ELR (cell line): ENCODE results near the gene TGFBR3.

ENCODE experiments used
- DNase-seq: peaks from one replicate; pipeline ENCODE4 v3.0.0-alpha.2; 2015; ENCODE audit warnings: low read depth

TGFBR3 gene

DNA sequence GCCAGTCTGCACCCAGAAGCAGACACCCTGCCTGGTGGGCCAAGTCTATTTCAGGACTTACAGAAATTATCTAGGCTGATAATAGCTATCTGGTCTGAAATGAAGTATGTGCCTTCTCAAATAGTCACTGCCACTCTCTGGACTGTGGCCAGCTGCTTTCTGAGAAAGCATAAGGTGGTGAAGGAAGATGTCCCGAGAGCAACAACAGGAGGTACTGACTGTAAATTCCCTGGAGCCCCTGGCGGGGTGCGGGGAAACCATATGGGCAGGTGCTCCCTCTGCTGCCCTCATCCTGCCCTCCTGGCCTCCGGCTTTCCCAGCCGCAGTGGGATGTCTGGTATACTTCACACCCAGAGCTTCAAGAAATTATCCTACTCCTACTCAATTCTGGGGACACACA, 86.8 kb downstream of the TGFBR3 start:
- no peak for DNase-seq

- DNase-seq, result no peak
These were observed 87.2 kb downstream of the TGFBR3 start for GRCh38 chr1:91798740-91799139.

DNA sequence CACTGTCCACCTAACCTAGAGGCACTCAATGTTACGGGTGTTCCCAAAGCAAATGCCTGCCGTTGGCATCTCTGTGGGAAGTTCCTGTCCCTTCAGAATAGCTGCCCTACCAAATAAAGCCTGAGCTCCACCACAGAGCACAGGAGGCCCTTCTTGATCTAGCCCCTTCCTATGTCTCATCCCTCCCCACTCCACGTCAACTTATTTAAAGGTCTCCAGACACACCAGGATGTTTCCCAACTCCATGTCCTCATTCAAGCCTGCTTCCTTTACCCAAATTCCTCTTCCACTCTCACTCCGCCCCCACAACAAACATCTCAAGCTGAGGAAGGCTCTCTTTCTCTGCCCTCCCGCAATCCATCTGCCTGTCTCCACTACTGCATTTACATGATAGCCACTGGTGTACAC, 87.7 kb downstream of the TGFBR3 start:
- DNase-seq, result no peak

DNA sequence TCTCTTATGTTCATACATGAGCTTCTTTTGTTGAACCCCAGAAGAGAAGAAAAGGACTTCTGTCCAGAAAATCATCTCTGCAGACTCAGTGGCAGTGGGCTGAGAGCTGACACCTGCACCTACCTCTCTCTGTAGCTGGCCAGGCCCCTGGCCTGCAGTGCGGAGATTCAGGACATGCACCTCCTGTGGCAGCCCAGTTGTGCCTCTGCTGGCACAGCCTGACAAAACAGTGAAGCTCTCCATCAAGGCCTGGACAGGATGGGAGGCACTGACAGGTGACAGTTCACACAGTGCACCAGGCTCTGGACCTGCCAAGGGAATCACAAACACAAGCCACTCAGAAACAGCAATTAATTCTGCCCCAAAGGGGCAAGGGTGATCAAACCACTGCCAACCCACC, 88.8 kb downstream of the TGFBR3 start:
- DNase-seq, result no peak

DNA sequence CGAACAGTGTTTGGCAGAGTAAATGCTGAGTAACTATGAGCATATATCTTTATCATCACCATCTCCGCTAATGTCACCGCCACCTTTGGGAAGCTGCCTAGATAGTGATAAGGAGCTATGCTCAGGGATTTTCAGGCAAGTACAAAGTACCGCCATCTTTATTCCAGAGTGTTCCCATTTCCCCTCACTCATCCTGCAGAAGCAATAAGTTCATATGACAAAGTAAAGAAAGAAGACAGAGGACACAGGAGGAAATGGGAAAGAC, 89.6 kb downstream of the TGFBR3 start:
- DNase-seq, result no peak

DNA sequence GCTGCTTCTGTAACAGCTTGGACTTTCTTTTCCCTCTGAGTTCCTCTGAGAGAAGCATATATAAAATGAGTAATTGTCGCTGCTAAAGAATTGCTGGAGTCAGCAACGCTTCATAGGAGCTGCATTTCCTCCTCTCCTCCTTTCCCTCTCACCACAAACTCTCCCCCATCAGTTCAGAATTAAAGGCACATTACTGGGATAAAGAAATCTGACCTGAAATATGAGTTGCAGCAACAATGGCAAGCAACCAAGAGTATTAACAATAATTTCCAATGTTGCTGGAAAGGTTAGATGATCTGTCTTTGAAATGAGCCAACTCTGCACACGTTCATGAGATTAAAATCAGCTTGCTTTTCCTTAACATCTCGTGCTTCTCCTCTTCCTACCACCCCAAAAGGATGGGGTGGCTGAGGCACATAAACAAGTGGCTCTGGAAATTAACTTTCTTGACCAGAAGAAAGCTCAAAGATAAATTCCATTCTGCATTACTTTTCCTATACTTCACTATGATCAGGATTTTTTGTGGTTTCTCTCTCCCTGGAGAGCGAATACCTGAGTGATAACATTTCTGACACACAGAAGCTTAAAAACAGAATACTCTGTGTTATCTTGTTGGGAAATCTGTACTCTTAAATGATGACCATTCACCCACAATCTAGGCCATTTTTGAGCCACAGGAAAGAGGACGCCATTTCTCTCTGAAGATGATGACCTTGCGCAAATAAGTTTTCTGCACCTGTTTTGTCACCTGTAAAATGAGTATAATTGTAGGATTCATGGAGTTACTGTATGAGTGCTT, 90.2 kb downstream of the TGFBR3 start:
- peak; percentile 79 for DNase-seq

- DNase-seq, result no peak
These were observed 92.1 kb downstream of the TGFBR3 start for GRCh38 chr1:91793877-91794276.

GRCh38 chr1:91793189-91793588, 92.8 kb downstream of the TGFBR3 start:
- DNase-seq, result no peak

DNA sequence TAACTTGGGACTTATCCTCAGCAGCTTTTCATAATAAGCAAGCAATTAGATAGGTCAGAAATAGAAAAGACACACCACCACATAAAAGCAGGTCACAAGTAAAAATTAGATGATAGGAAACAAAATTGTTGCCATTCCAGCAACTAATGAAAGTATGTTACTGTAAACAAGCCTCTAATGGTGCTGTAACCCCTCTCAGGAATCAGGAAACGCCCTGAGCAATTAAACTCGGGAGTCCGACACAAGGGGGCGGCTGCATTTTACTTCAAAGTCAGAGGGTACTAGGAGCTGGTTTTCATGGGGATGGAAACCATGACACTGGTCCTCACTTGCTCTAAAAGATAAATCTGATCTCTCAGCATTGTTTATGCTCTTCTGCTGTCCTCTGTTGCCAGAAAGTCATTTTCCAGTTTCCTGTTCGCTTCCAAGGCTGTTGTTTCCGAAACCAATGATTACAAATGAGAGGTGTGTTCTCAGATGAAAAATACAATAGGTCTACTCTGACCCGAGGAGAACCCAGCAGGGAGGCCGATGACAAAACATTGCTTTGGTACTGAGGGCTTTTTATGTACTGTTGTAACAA, 93.4 kb downstream of the TGFBR3 start:
- DNase-seq, result no peak

DNA sequence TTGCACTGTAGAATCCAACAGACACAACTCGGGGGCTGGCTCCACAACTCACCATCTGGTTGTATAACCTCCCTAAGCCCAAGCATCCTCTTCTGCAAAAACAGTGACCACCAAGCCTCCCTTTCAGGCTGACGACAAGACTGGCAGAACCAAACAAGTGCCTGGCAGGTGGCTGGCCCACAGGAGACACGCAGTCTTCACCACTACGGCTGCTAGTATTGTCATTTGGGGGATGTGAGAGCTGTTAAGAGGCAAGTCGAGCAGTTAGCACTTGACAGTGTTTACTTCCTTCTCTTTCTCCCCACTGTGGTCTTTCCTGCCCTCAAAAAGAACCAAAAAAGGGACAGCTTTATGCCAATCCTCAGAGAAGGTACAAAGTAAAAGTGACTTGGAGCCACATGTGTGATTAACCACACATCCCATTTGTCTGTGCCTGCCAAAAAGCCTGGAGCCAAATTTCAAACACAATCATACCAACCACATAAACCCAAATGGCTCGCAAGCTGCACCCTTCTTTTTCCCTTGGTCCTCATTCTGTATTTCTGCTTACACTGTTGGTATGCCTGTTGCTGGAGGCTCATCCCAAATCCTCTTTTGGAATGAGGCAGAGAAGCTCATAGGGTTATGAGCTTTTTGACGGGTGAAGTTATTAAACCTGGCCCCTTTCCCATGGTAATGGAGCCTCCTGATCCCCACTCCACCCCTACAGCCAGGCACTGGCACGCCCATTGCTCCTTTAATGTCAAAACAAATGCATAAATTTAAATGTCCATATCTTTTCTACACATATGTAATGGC, 94.1 kb downstream of the TGFBR3 start:
- no peak for DNase-seq

DNA sequence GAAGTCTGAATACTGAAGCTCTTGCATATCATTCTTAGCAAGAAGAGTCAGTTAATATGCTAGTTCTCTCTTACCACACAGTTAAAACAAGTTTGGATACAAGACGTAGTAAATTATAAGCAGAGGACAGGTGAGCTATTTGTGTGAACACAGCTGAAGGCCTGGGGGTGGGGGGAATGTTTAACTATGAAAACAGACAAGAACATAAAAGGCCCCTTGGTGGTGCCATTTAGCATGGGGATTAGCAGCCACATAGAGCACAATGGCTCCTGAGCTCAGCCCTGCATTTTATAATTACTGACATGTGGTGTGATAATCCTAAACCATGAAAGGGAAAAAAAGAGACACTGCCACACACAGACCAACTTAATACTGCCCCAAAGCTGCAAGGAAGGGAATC, 94.8 kb downstream of the TGFBR3 start:
- no peak for DNase-seq

DNA sequence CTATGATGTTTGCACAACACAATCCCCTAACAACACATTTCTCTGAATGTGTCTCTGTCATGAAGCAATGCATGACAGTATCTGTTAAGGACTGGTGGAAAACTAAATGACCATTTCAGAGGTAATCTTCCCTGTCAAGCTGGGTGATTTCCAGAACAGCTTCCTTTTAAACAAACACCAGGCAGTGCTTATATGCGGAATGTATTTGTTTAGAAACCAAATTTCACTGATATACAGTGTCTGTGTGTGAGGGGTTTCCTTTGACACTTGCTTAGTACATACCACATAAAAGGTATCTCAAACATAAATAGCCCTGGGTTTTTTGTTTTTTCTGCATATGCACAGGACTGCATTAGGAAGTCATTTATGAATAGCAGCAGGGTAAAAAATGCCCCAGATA, 95.6 kb downstream of the TGFBR3 start:
- DNase-seq, result no peak

DNA sequence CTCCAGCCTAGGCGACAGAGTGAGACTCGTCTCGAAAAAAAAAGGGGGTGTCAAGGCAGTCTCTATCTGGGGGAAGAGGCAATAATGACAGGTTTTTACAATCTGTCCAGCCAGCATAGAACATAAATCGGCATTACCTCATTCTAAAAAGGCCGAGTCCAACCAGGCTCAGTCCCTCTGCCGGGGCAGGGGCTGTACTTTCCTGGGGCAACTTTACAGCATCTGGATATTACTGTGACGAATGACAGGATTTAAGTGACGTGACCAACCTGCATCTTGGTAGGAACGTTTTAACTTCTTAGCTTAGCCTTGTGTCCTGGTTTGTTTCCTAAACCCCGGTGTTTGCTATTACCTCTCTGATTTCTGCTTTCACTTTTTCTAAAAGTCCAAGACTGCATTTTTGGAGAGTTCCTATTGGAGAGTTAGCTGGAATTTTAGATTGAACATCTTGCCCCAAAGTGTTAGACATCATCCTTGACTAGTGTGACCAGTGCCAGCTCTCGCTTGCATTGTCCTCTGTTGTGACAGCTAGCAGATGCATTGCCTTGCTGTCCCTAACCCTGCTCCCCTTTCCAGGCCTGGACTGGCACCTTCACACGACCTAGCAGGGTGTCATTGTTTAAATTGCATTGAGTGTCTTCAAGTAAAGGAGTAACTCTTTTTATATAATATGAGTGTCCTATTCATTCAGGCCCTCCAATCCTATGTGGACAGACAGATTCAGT, 96.5 kb downstream of the TGFBR3 start:
- no peak for DNase-seq

- no peak for DNase-seq
These were observed 98.0 kb downstream of the TGFBR3 start for GRCh38 chr1:91787919-91788318.

GRCh38 chr1:91784616-91785015, 101.3 kb downstream of the TGFBR3 start:
- DNase-seq, result no peak

DNA sequence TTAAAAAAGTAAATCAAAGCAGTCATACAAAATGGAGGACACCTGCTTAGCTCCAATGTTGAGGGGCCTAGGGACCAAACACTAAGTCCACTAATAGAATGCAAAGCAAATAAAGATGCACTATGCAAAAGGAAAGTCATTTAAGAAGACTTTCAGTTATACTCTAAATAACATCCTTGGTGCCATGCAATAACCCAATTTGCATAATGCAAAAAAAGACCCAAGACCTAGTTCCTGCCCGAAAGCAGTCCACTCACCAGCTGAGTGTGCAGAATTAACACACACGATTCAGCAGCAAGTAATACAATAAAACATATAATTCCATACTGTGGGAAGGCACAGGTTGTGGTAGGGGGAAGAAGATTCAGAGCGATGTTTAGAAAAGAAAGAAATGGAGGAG, 101.8 kb downstream of the TGFBR3 start:
- DNase-seq, result no peak

- DNase-seq, result peak; percentile 36
These were observed 102.4 kb downstream of the TGFBR3 start for GRCh38 chr1:91783423-91784170.

DNA sequence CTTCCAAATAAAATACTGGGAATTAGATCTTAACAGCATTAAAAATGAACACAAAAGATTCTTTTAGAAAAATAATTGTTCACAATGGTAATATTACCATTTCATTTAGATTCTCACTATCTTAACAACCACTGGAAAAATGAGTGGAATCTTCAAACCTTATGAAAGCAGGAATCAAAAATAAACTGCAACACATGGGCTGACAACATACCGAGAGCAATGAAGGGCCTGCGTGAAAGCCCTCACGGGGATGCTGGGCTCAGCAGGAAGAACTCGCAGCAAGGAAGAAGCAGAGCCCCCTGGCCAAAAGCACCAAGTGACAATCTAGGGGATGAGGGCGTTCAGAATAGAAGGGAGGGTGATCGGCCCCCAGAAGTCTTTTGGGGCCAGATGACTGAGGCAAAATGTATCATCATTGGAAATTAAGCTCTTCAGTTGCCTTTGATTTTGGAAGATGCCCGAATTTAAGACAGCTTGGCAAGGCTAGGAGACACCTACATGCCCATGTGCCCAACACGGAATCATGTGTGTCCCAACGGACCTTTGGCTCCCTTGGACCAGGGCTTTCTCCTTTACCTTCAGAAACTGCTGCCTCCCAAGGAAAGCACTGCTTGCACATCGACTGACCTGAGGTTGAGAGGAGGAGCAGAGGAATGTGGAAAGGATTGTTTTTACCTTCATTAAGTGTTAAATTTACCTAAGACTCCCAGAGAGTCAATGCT, 103.9 kb downstream of the TGFBR3 start:
- no peak for DNase-seq

DNA sequence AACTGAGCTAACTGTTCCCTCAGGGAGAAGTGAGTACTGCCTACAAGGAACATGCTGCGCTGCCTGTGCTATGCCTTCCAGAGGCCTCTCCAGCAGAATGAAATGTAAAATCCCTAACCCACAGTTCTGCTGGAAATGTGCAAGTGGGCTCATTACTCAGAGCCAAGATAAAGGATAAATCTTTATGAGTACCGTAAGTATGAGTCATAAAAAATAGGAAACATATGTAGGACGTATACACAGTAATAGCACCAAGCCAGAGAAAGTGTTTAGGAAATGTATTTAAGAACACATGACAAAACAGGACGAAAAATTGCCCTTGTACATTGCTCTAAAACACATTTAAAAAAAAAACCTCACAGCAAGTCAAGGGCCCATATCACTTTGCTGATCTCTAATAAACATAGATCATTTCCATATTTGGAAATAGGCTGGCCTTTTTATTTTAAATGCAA, 104.6 kb downstream of the TGFBR3 start:
- DNase-seq, result peak; percentile 93

DNA sequence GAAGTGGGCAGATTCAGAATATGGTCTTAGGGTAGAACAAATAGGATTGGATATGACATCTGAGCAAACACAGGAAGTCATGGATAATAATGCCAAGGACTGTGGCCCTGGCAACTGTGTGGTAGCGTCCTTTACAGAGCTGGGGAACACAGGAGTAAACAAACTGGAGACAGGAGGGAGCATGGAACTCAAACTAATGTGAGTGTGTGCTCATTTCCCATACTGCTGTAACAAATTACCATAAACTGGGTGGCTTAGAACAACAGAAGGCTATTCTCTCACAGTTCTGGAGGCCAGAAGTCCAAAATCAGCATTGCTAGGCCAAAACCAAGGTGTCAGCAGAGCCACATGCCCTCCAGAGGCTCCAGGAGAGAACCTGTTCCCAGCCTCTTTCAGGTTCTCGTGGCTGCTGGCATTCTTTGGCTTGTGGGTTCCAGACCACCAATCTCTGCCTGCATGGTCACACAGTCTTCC, 106.4 kb downstream of the TGFBR3 start:
- DNase-seq, result no peak

GRCh38 chr1:91778964-91779363, 107.0 kb downstream of the TGFBR3 start:
- DNase-seq, result no peak
